Erythroblast (primary cell): ENCODE results near the gene LHFPL6.

Experiments
- GATA1 ChIP-seq: IDR thresholded peaks from 2 replicates; pipeline ENCODE4 v1.6.1; 2011; ENCODE audit warnings: low read depth, mild to moderate bottlenecking, control low read depth, low read length, moderate library complexity
- POLR2A ChIP-seq: IDR thresholded peaks from 2 replicates; pipeline ENCODE4 v1.6.1; 2011; ENCODE audit warnings: mild to moderate bottlenecking, low read length

DNA sequence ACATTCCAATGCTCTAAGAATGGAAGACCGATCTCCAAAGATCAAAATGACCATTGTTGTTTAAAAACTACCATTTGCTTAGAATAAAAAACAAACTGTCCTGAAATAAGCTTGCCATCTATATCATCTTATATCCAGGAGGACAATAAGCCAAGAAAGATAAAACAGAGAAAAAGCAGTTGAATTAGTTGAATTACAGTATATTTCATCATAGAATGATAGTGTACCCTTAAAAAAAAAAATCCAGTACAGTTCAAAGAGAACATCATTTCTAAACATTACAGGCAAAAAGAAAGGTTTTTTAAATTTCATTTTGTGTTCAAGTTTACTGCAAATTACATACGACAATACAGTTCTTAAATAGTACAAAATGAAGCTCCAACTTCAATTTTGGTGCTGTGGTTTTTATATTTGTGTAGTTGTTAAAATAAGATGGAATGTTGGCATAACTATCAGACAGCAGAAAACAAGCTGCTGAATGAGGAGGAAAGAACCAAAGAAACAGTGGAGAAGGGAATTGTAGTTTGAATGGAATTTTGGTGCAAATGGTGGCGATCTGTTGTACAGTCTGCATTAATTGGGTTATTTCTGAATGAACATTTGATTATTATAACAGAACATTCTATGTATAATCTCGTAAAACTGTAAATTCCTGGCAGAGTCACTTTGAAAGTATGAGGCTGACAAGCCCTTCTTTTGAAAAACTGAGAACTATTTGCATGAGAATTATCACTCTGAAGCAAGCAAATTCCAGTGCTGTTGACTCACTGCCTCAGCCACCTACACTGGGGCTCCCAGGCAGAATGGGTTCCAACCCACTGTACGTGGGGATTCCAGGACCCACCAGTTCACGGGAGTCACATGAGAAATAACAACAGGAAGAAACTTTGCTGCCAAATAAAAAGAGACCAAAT is 37.7 kb downstream of the LHFPL6 start:
- no peak for TF ChIP-seq POLR2A
- no peak for TF ChIP-seq GATA1
